GM18511 (cell line): ENCODE results near the gene PDCD7.
"Not testable (repeated sequence)": the region's sequence is repeated elsewhere in the genome, so short reads cannot be mapped to it uniquely, and the experiment has no call there.

Source experiments
- ATAC-seq: cut with Tn5 transposase; IDR thresholded peaks from one replicate; pipeline ENCODE4 v1.9.1; 2021; ENCODE audit warnings: mild to moderate bottlenecking, moderate library complexity; ENCODE audit not compliant: unreplicated experiment

PDCD7 gene

GRCh38 chr15:65132878-65133547 is 595 bp downstream of the PDCD7 start:
- ATAC-seq = peak; percentile 50

- ATAC-seq = no peak
Observed at GRCh38 chr15:65130941-65131340, 2.7 kb downstream of the PDCD7 start.

GRCh38 chr15:65115542-65115941 is 18.1 kb downstream of the PDCD7 start:
- no peak for ATAC-seq

DNA sequence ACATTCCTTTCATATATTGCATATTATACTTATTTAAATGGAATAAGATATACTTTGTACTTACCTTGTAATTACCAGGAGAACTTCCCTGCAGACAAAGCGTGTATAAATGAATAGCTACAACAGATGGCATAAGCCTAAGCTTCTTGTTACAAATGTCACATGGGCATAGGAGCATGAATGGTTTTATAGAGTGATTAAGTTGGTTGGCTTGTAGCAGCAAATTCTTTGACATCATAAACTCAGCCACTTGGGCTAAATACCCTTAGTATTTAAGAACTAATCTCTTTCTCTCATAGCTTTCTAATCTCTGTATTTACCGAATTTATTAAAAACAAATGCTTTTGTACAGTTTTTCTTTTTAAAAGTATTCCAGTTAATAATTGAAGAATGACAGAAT is 18.5 kb downstream of the PDCD7 start, which contains the start of gene UBAP1L:
UBAP1L (minus strand) TSS at position 115 of the 400 bp plus-strand sequence. CDS start 8,985 bp downstream, outside the sequence.
- no peak for ATAC-seq

DNA sequence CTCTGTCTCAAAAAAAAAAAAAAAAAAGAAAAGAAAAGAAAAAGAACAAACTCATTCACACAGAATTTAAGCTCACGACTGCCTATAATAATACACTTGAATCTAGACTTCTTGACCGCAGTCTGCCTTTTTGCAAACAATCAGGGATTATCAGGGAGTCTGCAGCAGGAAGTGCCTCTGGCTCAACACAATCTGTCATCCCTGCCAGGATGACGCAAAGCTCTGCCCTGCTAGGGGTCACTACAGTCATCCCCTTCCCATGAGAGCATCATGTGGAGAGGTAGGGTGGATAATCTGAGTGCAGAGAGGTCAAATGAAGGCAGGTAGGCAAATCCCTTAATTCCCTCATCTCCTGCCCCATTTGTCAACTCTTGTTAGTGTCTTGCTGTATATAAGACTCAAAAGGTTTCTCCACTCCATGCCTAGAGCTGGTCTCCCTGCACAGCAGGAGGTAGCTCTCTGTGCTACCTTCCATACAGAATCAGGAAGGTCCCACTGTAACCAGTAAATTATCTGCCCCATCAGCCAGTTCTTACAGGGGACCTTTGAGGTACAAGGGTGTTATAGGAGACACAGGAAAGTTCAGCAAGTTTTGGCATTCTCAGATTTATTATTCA is 22.8 kb downstream of the PDCD7 start:
- ATAC-seq = no peak

DNA sequence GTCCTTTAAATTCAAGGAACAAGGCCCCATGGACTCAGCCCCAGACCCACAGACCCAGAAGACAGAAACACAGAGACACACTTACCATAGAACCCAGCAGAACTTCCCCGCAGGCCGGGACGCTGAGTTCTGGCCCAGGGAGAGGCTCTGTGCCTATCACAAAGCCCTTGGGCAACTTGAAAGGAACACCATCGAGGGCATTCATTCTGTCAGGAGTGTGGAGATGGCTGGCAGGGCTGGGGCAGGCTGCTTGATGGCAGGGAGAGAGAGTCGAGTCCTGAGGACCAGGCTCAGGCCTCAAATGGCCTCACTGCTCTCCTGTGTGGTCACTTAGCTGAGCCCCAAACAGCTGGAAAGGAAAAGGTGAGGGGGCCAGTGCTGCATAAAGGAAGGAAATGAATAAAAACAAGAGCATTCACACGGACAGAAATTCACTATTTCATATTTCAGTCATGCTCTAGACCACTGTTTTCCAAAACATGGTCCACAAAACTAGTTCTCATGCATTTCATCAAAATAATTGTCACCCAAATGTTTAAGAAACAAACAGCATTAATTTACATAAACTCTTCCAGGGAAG is 27.5 kb downstream of the PDCD7 start:
- no peak for ATAC-seq

DNA sequence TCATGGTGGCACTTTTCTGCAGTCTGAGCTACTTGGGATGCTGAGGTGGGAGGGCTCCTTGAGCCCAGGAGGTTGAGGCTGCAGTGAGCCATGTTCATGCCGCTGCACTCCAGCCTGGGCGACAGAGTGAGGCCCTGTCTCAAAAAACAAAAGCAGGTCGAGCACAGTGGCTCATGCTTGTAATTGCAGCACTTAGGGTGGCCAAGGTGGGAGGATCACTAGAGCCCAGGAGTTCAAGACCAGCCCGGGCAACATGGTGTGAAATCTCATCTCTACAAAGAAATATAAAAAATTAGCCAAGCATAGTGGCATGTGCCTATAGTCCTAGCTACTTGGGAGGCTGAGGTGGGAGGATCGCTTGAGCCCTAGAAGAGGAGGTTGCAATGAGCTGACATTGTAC is 28.6 kb downstream of the PDCD7 start:
- no peak for ATAC-seq

- ATAC-seq = no peak
Observed at GRCh38 chr15:65102912-65103311, 30.7 kb downstream of the PDCD7 start.

GRCh38 chr15:65101891-65102708 is 31.5 kb downstream of the PDCD7 start:
- no peak for ATAC-seq

GRCh38 chr15:65101411-65101890 is 32.2 kb downstream of the PDCD7 start:
- ATAC-seq = no peak

- no peak for ATAC-seq
Observed at GRCh38 chr15:65100442-65100841, 33.2 kb downstream of the PDCD7 start.

- ATAC-seq = not testable (repeated sequence)
Observed at GRCh38 chr15:65099801-65100200, 33.8 kb downstream of the PDCD7 start.

DNA sequence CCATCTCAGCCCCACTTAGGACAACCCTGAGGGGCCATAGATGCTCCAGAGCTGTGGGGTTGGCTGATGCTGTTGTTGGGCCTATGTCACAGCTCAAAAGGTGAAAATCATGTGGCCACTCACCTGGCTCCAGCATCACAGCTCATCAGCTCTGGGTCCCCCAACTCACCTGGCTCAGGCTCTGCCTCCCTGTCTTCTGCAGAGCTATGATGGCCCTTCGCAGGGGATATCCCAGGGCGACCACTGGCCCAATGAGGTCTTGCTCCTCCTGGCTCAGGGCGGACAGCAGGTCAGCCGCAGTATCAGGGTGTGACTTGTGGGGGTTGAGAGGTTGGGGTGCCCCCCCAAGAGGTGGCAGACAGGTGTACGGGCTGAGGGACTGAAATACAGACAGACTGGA is 34.3 kb downstream of the PDCD7 start:
- ATAC-seq = no peak

DNA sequence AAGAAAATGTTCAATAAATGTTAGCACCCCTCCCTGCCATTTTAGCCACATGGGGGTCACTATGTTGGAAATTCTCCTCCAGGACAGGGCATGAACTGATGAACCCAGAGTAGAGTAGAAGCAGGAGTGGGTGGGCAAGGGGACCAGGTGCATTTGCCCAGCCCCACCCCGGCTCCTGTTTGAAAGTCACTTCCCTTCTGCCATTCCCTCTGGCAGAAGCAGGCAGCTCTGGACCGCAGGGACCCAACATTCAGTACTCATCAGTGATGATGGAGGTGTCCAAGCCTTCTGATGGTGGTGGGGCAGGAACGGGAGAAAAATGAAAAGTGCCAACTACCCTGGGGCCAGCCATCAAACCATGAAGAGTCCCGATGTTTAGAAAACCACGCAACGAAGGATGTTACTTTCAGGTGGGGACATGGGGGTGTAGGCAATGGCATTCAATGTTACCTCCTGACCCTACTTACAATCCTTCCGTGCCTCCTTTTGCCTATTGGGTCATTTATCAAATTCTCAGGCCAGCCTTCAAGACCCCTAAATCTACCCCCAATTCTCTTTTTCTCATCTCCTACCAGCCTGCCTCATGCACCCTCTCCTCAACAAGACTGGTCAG is 35.9 kb downstream of the PDCD7 start:
- no peak for ATAC-seq

DNA sequence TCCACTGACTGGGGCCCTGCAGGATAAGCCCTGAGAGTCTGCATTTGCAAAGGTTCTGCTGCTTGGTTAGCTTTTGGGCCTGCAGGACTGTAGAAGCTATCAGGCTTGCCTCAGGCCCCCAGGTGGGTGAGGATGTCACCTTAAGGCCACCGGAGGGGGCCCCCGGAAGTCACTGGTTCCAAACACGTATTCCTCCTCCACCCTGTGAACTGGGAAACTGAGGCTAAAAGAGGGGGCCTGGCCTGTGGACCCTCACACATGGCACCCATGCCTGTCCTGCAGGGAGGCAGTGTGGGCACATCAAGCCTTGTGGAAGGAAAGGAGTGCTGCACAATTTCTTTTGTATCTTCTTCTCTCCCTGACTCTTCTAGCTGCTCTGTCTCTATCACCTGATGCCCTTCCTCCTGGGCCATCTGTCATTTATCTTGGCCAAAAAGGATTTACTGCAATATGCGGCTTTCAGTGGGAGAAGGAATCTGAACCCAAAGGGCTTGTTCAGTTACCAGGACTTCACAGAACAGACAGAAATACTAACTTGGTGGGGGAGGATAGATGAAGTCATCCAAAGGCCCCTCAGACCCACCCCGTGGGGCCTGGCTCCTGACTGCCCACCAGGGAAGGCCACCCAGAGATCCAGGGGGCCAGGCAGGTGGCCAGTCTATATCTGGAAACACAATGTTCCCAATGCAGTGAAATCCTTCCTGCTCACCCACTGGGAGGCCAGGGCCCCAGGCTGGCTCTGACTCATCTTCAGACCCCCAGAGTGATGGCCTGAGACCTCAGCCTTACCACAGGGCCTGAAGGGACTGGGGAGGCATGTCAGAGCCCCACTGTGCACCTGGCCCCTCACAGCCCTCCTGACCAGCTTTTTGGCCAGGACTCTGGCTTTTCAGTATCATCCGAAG is 36.9 kb downstream of the PDCD7 start:
- ATAC-seq = no peak

GRCh38 chr15:65095747-65096104 is 37.9 kb downstream of the PDCD7 start:
- no peak for ATAC-seq

DNA sequence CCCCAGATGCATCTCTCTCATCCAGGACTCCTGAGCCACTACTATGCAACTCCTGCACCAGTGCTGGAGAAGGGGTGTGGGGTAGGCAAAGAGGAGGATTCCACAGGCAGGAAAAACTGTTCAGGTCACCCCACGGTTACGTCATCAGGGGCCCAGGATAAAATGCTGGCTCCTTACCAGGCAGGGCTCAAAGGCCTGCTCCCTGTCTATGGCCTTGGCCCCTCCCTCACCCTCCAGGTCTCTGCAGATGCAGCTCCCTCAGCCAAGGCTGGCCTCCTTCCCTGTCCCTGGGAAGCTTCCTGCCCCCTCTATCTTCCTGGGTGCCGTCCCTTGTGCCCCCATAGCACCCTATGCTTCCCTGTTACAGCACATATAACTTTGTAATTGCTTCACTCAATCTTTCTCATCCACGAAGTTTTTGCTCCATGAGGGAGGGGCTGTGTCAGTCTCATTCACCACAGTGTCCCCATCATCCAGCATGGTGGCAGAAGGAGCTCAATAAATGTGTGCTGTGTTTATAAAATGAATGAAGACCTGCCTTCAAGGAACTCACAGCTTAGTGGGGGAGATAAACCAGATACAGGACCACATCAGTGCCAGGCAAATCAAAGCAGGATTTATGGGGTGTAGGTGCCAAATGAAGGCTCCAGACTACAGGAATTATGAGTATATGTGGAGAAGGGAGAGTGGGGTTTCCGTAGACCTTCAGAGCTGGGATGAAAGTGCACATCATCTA is 38.4 kb downstream of the PDCD7 start:
- ATAC-seq = no peak

- ATAC-seq = no peak
Observed at GRCh38 chr15:65094294-65094995, 39.2 kb downstream of the PDCD7 start.

- not testable (repeated sequence) for ATAC-seq
Observed at GRCh38 chr15:65093793-65094170, 39.8 kb downstream of the PDCD7 start.
